ENCODE results near the gene CEPT1.

The CEPT1 gene

DNA sequence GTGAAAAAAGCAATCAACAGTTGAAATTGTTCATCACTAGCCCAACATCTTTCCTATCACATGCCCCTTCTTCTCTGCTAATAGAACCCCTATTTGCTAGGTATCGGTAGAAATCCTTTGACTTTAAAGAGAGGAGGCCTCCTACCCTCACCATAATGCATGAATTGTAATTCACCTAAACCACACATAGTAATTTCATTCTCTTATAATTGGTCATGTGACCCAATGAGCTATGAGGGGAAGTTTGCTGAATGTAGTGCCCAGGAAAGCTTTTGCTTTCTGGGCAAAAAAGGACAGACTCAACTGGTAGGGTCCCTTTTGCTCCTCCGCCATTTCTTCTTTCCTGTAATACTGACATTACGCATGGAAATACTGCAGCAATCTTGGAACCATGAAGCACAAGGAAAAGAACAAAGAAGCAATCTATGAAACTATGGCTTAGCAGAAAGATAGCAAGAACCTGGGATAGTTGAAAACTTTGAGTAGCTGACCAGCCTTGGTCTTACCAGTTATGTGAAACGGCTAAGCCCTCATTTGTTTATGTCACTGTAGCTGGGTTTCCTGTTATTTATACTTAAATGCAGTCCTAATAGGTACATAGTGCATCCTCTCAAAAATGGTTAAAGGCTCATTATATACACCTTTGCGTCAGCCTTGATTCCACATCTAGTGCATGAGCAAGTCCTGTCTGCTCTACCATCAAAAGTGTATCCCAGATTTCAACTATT, 77.3 kb downstream of the CEPT1 start:
- FAIRE-seq (no peak), DNase-seq (ENCODE audit: insufficient read length, low spot score) (no peak)
- TF ChIP-seq, protein P1, sequence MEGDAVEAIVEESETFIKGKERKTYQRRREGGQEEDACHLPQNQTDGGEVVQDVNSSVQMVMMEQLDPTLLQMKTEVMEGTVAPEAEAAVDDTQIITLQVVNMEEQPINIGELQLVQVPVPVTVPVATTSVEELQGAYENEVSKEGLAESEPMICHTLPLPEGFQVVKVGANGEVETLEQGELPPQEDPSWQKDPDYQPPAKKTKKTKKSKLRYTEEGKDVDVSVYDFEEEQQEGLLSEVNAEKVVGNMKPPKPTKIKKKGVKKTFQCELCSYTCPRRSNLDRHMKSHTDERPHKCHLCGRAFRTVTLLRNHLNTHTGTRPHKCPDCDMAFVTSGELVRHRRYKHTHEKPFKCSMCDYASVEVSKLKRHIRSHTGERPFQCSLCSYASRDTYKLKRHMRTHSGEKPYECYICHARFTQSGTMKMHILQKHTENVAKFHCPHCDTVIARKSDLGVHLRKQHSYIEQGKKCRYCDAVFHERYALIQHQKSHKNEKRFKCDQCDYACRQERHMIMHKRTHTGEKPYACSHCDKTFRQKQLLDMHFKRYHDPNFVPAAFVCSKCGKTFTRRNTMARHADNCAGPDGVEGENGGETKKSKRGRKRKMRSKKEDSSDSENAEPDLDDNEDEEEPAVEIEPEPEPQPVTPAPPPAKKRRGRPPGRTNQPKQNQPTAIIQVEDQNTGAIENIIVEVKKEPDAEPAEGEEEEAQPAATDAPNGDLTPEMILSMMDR (IDR thresholded peaks at IDR 0.05; ENCODE audit: insufficient read depth, missing control alignments): no peak

DNA sequence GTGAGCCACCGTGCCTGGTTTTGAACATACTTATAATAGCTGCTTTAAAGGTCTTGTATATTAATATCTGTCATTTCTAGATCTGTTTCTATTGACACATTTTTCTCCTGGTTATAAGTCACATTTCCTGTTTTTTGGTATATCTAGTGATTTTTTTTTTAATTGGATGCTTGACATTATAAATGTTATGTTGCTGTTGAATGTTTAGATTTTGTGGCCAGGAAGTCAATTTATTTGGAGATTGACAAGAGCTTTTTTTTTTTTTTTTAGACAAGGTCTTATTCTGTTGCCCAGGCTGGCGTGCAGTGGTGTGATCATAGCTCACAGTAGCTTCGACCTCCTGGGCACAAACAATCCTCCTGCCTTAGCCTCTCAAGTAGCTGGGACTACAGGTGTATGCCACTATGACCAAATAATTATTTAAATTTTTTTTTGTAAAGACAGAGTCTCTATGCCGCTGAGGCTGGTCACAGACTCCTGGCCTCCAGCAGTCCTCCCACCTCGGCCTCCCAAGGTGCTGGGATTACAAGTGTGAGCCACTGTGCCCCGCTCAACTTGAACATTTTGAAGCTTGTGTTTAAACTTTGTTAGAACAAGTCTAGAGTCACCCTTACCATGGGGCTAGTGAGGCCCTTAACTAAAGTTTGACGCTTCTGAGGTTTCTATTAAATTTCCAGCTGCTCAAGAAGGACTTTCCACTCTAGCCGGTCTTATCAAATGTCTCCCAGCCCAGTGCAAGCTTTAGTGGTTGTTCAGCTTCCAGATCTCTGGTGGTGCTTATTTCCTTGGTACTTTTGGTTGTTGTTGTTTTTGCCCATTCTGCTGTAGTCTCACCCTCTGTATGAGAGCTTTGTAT, 78.9 kb downstream of the CEPT1 start:
- FAIRE-seq (no peak), DNase-seq (ENCODE audit: insufficient read length, low spot score) (no peak)
- TF ChIP-seq, protein P1 (IDR thresholded peaks at IDR 0.05; ENCODE audit: insufficient read depth, missing control alignments): no peak

DNA sequence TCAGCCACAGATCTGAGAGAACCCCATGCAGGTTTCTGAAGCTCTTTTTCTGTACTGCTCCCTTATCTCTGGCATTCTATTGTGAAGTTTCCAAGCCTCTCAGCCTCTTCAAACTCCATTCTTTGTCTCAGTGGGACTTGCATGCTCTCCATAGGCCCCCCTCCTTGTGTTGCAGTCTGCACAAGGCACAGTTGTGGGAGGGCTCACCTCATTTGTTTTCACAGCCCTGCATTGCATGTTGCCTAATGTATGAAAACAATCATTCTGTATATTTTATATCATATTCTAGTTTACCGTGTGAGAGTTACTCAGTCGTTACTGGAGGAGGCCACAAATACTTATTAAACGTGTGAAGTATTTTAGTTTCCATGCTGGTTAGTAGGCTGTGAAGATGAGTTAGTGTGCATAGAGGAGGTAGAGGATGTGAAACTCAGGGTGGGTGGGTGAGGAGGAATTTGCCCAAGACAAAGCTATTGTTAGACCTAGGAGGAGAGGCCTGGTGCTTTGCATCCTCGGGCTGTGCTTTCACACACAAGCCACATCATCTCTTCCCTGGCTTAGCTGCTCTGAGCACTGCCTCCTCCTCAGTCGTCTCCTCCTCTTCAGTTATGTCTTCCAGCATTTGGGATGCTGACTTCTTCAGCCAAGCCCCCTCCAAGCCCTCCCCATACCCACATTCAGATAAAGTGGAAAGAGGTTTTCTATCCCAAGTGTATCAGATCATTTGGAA, 79.7 kb downstream of the CEPT1 start:
- TF ChIP-seq, protein P1 (IDR thresholded peaks at IDR 0.05; ENCODE audit: insufficient read depth, missing control alignments): no peak
- no peak for FAIRE-seq
- DNase-seq (ENCODE audit: insufficient read length, low spot score): no peak

DNA sequence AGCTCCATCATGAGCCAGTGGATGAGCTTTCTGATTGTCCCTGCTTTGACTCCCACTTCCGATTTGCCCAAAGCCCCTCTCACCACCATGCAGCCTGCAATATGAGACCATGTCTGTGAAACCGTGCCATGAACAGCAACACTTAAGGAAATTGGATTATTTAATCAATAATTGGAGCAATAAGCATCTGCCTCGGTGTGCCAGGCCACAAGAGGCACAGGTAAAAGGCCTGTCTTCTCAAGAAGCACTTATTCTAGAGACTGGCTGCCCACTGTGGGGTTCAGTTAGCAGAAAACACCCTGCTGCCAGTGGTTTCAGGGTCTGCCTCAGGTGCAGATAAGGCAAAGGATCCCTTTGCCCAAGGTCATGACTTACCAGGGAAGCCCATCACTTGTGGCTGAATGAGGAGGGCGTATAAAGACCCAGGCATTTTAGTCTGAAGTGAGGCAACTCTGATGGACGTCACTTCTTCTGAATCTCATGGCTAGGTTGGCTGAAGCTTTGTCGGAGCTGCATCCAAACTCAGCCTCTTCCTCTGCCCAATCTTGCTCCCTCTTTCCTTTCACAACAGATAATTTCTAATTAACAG, 80.4 kb downstream of the CEPT1 start:
- TF ChIP-seq, protein P1 (IDR thresholded peaks at IDR 0.05; ENCODE audit: insufficient read depth, missing control alignments): no peak
- no peak for FAIRE-seq
- DNase-seq (ENCODE audit: insufficient read length, low spot score): no peak

DNA sequence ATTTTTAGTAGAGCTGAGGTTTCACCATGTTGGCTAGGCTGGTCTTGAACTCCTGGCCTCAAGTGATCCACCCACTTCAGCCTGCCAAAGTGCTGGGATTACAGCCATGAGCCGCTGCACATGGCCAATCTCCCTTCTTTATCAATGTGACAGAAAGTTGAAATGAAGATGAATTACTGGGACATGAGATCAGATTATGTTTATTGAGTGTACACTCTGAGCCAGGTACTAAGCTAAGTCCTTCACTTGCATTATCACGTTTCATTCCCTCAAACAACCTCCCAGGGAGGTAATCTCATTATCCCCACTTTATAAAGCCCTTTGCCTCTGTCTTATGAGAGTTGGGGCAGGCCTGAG, 81.2 kb downstream of the CEPT1 start:
- no peak for DNase-seq (ENCODE audit: insufficient read length, low spot score)
- no peak for FAIRE-seq
- TF ChIP-seq, protein P1 (IDR thresholded peaks at IDR 0.05; ENCODE audit: insufficient read depth, missing control alignments): no peak

GRCh38 chr1:111221633-111222291, 81.7 kb downstream of the CEPT1 start:
- FAIRE-seq: no peak
- TF ChIP-seq, protein P1 (IDR thresholded peaks at IDR 0.05; ENCODE audit: insufficient read depth, missing control alignments): no peak

More at GRCh38 chr1:111221633-111222291, 81.7 kb downstream of the CEPT1 start:
- no peak for DNase-seq (ENCODE audit: insufficient read length, low spot score)
